Measurements from ENCODE around the gene FOXP1. TPM values are rescaled to one million over a fixed set of nuclear protein-coding genes. Genes with fewer than 3 reads are reported as not detected.

The FOXP1 gene
- total and polyA plus RNA-seq, 2 experiments from 2014 or later: 37.4 to 59.9 TPM

GRCh38 chr3:71453822-71454511 lies 129.6 kb downstream of the FOXP1 start:
- H3F3A ChIP-seq (ENCODE audit: insufficient read depth): no peaks in the 10 kb centered on the region
- H4K20me1 ChIP-seq (ENCODE audit: insufficient read depth): no peaks in the 10 kb centered on the region; the same call in 1 of the 2 replicates
- H2AFZ ChIP-seq: no peak overlapping the region
- H3K27ac ChIP-seq: no peak overlapping the region
- H3K27me3 ChIP-seq (replicated peaks; ENCODE audit: insufficient read depth): no peaks in the 10 kb centered on the region
- H3K79me2 ChIP-seq (ENCODE audit: insufficient read depth): peaks cover 91% of the 10 kb centered on the region
- H3K36me3 ChIP-seq (ENCODE audit: low read depth): no peaks in the 10 kb centered on the region
- no peak overlapping the region for H3K4me2 ChIP-seq (ENCODE audit: unreplicated experiment)
- H3K4me3 ChIP-seq: no peak overlapping the region
- H3K9me3 ChIP-seq (ENCODE audit: low read depth): no peaks in the 10 kb centered on the region
- WGBS, 2 experiments (ENCODE audit: low coverage in 1 of 2, low lambda C conversion rate in 2 of 2, missing lambda C conversion rate in 2 of 2): 95 to 96% methylated on average over 10 of the region's 10 CpGs
- H3K9ac ChIP-seq: no peak overlapping the region
- H3K9me2 ChIP-seq (ENCODE audit: insufficient read depth): no peaks in the 10 kb centered on the region
- peaks cover 16% of the 10 kb centered on the region for H3K4me1 ChIP-seq (ENCODE audit: insufficient read depth)
- no peak for DNase-seq
- in situ Hi-C loops (cut with MboI): no loop called here
- TF ChIP-seq EZH2phosphoT487 (IDR thresholded peaks at IDR 0.05; ENCODE audit: insufficient read depth, low read depth) (no peak), EZH2 (IDR thresholded peaks at IDR 0.05; ENCODE audit: insufficient read depth, poor library complexity, severe bottlenecking) (no peak)

GRCh38 chr3:71453319-71453718 lies 130.2 kb downstream of the FOXP1 start:
- no peak for TF ChIP-seq EZH2 (IDR thresholded peaks at IDR 0.05; ENCODE audit: insufficient read depth, poor library complexity, severe bottlenecking)
- no peak for TF ChIP-seq EZH2phosphoT487 (IDR thresholded peaks at IDR 0.05; ENCODE audit: insufficient read depth, low read depth)
- no peak for DNase-seq
- no peaks in the 10 kb centered on the region for H3K27me3 ChIP-seq (replicated peaks; ENCODE audit: insufficient read depth)
- H3K4me2 ChIP-seq (ENCODE audit: unreplicated experiment): no peak overlapping the region
- peaks cover 2% of the 10 kb centered on the region; the same call in 1 of the 2 replicates for H4K20me1 ChIP-seq (ENCODE audit: insufficient read depth)
- no peaks in the 10 kb centered on the region for H3K36me3 ChIP-seq (ENCODE audit: low read depth)
- H3K9me3 ChIP-seq (ENCODE audit: low read depth): no peaks in the 10 kb centered on the region
- no peaks in the 10 kb centered on the region for H3F3A ChIP-seq (ENCODE audit: insufficient read depth)
- no peak overlapping the region for H2AFZ ChIP-seq
- H3K4me3 ChIP-seq: no peak overlapping the region
- no peak overlapping the region for H3K9ac ChIP-seq
- H3K4me1 ChIP-seq (ENCODE audit: insufficient read depth): peaks cover 16% of the 10 kb centered on the region
- peaks cover 93% of the 10 kb centered on the region for H3K79me2 ChIP-seq (ENCODE audit: insufficient read depth)
- no peaks in the 10 kb centered on the region for H3K9me2 ChIP-seq (ENCODE audit: insufficient read depth)
- H3K27ac ChIP-seq: no peak overlapping the region
- 96 to 100% methylated on average over 3 of the region's 3 CpGs for WGBS, 2 experiments (ENCODE audit: low coverage in 1 of 2, low lambda C conversion rate in 2 of 2, missing lambda C conversion rate in 2 of 2)
- in situ Hi-C loops (cut with MboI): no loop called here

DNA sequence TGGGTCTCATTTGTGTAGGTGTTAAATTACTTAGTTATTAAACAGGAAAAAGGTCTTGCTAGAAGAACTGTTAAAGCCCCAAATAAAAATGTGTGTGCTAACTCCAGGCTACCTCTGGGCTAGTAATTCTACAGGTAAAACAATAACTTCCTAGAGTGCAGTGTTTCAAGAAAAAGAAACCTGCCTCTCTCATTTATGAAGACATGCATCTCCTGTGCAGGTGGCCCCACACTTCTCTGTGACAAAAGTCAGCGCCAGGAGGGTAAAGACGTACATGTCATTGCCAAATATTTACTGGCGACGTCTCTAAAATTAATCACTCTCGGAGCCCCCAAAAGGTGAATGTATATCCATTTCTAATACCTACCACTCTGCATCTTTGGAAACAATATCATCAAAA lies 131.7 kb downstream of the FOXP1 start:
- Histone ChIP-seq H3K36me3 (ENCODE audit: low read depth) (no peaks in the 10 kb centered on the region), H3K4me3 (no peak overlapping the region), H3K27ac (no peak overlapping the region), H3K4me2 (ENCODE audit: unreplicated experiment) (no peak overlapping the region), H2AFZ (no peak overlapping the region), H3K9me2 (ENCODE audit: insufficient read depth) (no peaks in the 10 kb centered on the region), H3K27me3 (replicated peaks; ENCODE audit: insufficient read depth) (no peaks in the 10 kb centered on the region), H3F3A (ENCODE audit: insufficient read depth) (no peaks in the 10 kb centered on the region), H3K9me3 (ENCODE audit: low read depth) (no peaks in the 10 kb centered on the region), H4K20me1 (ENCODE audit: insufficient read depth) (peaks cover 4% of the 10 kb centered on the region; the same call in 1 of the 2 replicates), H3K9ac (no peak overlapping the region), H3K4me1 (ENCODE audit: insufficient read depth) (peaks cover 13% of the 10 kb centered on the region), H3K79me2 (ENCODE audit: insufficient read depth) (peaks cover 93% of the 10 kb centered on the region)
- no peak for DNase-seq
- TF ChIP-seq EZH2phosphoT487 (IDR thresholded peaks at IDR 0.05; ENCODE audit: insufficient read depth, low read depth) (no peak), EZH2 (IDR thresholded peaks at IDR 0.05; ENCODE audit: insufficient read depth, poor library complexity, severe bottlenecking) (no peak)
- 98 to 100% methylated on average over 5 of the region's 5 CpGs for WGBS, 2 experiments (ENCODE audit: low coverage in 1 of 2, low lambda C conversion rate in 2 of 2, missing lambda C conversion rate in 2 of 2)
- in situ Hi-C loops (cut with MboI): no loop called here

DNA sequence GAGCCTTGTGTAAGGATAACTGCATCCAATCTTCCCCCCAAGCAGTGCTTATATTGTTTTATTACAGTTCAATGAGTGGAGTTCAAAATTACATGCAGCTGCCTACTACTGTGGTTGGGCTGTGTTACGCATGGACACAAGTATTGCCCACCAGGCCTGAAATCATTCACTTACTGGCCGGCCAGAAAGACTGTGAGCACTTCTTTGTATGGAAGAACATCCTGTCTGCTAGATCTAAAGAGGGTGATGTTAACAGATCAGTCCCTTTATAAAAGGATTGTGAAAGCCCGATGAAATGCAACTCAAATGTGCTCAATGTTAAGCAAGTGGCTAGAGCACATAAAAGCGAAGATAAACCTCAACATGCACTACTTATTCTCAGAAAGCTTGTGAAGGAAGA lies 132.5 kb downstream of the FOXP1 start:
- H3F3A ChIP-seq (ENCODE audit: insufficient read depth): no peaks in the 10 kb centered on the region
- H3K27ac ChIP-seq: no peak overlapping the region
- no peaks in the 10 kb centered on the region for H3K36me3 ChIP-seq (ENCODE audit: low read depth)
- no peak overlapping the region for H3K4me2 ChIP-seq (ENCODE audit: unreplicated experiment)
- peaks cover 6% of the 10 kb centered on the region; the same call in 1 of the 2 replicates for H3K4me1 ChIP-seq (ENCODE audit: insufficient read depth)
- peaks cover 4% of the 10 kb centered on the region; the same call in 1 of the 2 replicates for H4K20me1 ChIP-seq (ENCODE audit: insufficient read depth)
- H3K9me2 ChIP-seq (ENCODE audit: insufficient read depth): no peaks in the 10 kb centered on the region
- no peaks in the 10 kb centered on the region for H3K27me3 ChIP-seq (replicated peaks; ENCODE audit: insufficient read depth)
- no peak overlapping the region for H2AFZ ChIP-seq
- no peak overlapping the region for H3K9ac ChIP-seq
- no peaks in the 10 kb centered on the region for H3K9me3 ChIP-seq (ENCODE audit: low read depth)
- H3K4me3 ChIP-seq: no peak overlapping the region
- WGBS, 2 experiments (ENCODE audit: low coverage in 1 of 2, low lambda C conversion rate in 2 of 2, missing lambda C conversion rate in 2 of 2): 69 to 78% methylated on average over 4 of the region's 4 CpGs
- DNase-seq: no peak
- in situ Hi-C loops (cut with MboI): no loop called here
- peaks cover 94% of the 10 kb centered on the region for H3K79me2 ChIP-seq (ENCODE audit: insufficient read depth)
- TF ChIP-seq EZH2 (IDR thresholded peaks at IDR 0.05; ENCODE audit: insufficient read depth, poor library complexity, severe bottlenecking) (no peak), EZH2phosphoT487 (IDR thresholded peaks at IDR 0.05; ENCODE audit: insufficient read depth, low read depth) (no peak)
